ENCODE measurements around the gene TRIM62.

TRIM62 gene

GRCh38 chr1:33163621-33164519, 18.0 kb downstream of the TRIM62 start:
- in situ Hi-C loops (cut with MboI; ENCODE audit: low pct_unique_long_range_greater_than_20kb, low sequenced_read_pairs, unreplicated experiment): no loop called here
- no peak for TF ChIP-seq CTCF (IDR thresholded peaks at IDR 0.05; ENCODE audit: extremely low read depth, insufficient read depth, missing control alignments)
- no peak for DNase-seq (ENCODE audit: low spot score)

- TF ChIP-seq CTCF (IDR thresholded peaks at IDR 0.05; ENCODE audit: extremely low read depth, insufficient read depth, missing control alignments): no peak
- in situ Hi-C loops (cut with MboI; ENCODE audit: low pct_unique_long_range_greater_than_20kb, low sequenced_read_pairs, unreplicated experiment): no loop called here
- DNase-seq (ENCODE audit: low spot score): no peak
Measured at GRCh38 chr1:33162141-33162540, 19.7 kb downstream of the TRIM62 start.

DNA sequence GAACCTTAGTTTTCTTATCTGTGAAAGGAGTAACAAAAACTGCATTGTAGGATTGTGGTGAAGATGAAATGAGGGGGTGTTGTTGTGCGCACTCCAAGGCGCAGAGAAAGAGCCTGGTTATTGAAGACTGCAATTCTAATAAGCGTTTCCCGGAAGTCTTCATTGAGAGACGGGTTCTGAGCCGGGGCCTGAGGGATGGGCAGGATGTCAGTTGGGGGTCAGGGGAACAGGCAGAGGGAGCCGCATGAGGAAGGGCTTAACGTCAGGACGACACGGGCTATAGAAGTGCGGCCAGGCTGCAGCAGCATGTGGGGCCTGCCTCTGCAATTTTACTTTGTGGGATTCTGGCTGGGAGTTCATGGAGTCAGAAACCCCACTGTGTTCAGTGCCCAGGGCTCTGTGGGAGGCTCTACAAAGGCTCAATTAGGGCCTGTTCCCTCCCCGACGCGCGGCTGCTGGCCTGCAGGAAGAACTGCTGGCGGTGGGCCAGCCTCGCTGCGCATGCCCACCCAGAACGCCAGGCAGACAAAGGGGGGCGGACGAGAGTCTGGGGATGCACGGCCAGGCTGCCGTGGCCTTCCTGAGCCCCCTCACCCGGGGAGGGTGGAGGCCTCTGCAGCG, 20.7 kb downstream of the TRIM62 start:
- in situ Hi-C loops (cut with MboI; ENCODE audit: low pct_unique_long_range_greater_than_20kb, low sequenced_read_pairs, unreplicated experiment): no loop called here
- TF ChIP-seq CTCF (IDR thresholded peaks at IDR 0.05; ENCODE audit: extremely low read depth, insufficient read depth, missing control alignments): no peak
- no peak for DNase-seq (ENCODE audit: low spot score)

- in situ Hi-C loops (cut with MboI; ENCODE audit: low pct_unique_long_range_greater_than_20kb, low sequenced_read_pairs, unreplicated experiment): no loop called here
- DNase-seq (ENCODE audit: low spot score): no peak
- no peak for TF ChIP-seq CTCF (IDR thresholded peaks at IDR 0.05; ENCODE audit: extremely low read depth, insufficient read depth, missing control alignments)
Measured at GRCh38 chr1:33159577-33159976, 22.3 kb downstream of the TRIM62 start.

- no peak for DNase-seq (ENCODE audit: low spot score)
- no peak for TF ChIP-seq CTCF (IDR thresholded peaks at IDR 0.05; ENCODE audit: extremely low read depth, insufficient read depth, missing control alignments)
- in situ Hi-C loops (cut with MboI; ENCODE audit: low pct_unique_long_range_greater_than_20kb, low sequenced_read_pairs, unreplicated experiment): no loop called here
Measured at GRCh38 chr1:33158366-33158765, 23.5 kb downstream of the TRIM62 start.

DNA sequence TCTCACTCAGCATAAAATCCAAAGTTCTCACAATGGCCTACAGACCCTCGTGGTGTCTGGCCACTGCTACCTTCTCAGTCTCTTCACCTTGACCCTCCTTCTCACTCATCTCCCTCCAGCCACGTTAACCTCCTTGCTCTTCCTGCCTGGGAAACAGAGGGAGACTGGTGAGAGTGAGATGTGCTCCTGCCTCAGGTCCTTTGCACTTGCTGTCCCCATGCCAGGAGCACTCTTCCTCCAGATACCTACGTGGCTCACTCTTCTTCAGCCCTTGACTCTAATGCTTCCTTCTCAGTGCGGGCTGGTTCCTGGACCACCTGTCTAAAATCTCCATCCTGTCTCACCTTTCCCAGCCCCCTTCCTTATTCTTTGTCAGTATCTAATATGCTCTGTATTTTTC, 24.7 kb downstream of the TRIM62 start:
- in situ Hi-C loops (cut with MboI; ENCODE audit: low pct_unique_long_range_greater_than_20kb, low sequenced_read_pairs, unreplicated experiment): no loop called here
- TF ChIP-seq CTCF (IDR thresholded peaks at IDR 0.05; ENCODE audit: extremely low read depth, insufficient read depth, missing control alignments): no peak
- no peak for DNase-seq (ENCODE audit: low spot score)

All from GM13977 (cell line).